VCaP (cell line): ENCODE measurements around the gene CPNE7.

Experiments
- H3K27ac ChIP-seq: fragments of 450-650 bp; 2 replicates; pipeline ENCODE4 v1.5.1; 2017
- TF ChIP-seq, protein P1 (sequence below): fragments of 450-650 bp; conservative IDR thresholded peaks from 2 replicates; pipeline ENCODE4 v1.5.1; 2017; ENCODE audit warnings: mild to moderate bottlenecking, moderate library complexity

CPNE7 gene

DNA sequence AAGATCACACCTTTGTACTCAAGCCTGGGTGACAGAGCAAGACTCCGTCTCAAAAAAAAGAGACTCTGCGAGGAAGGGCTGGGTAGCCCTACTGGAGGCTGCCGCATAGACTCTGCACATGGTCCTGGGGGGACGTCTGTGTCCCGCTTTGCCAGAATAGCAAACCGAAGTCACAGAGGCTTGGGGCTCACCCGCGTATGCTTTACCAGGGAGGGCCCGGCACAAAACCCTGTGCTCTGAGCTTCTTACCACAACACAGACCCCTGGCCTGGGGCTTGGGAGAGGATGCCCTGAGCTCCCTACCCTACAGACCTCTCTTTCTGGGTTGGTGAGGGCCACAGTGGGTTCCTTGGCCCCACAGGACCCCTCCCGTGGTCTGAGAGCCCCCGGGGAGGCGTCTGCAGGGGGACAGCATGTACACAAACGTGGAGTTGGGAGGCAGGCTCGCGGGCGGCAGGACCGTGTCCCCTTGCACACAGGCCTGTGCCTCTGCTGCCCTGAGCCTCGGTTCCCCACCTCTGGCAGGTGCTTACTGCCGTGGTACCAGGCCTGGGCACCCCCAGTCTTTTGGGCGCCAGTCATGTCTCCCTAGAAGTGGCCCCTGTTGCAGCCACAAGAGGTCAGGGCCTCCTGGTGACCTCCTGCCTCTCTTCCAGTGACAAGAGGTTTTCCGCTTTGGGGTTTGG is 13.8 kb downstream of the CPNE7 start:
- H3K27ac ChIP-seq = no peak overlapping the region
- TF ChIP-seq, protein P1, sequence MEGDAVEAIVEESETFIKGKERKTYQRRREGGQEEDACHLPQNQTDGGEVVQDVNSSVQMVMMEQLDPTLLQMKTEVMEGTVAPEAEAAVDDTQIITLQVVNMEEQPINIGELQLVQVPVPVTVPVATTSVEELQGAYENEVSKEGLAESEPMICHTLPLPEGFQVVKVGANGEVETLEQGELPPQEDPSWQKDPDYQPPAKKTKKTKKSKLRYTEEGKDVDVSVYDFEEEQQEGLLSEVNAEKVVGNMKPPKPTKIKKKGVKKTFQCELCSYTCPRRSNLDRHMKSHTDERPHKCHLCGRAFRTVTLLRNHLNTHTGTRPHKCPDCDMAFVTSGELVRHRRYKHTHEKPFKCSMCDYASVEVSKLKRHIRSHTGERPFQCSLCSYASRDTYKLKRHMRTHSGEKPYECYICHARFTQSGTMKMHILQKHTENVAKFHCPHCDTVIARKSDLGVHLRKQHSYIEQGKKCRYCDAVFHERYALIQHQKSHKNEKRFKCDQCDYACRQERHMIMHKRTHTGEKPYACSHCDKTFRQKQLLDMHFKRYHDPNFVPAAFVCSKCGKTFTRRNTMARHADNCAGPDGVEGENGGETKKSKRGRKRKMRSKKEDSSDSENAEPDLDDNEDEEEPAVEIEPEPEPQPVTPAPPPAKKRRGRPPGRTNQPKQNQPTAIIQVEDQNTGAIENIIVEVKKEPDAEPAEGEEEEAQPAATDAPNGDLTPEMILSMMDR = no peak

DNA sequence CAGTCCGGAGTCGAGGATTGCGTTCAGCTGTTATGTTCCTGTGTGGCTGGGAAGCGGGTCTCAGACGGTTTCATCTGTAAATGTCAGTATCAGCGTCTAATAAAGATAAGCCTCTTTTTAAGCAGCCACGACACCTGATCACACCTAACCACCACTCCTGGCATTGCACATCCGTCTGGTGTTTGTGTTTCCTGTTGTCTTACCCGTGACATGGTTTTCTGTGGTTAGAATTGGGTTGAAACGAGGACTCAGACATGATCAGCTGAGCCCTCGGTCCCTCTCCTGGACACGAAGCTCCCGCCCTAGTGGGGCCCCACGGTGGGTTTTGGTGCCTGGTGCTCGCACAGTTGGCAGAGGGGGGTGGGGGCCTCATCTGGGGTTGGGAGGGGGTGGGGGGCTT is 18.3 kb downstream of the CPNE7 start:
- no peak overlapping the region for H3K27ac ChIP-seq
- TF ChIP-seq, protein P1 = no peak

DNA sequence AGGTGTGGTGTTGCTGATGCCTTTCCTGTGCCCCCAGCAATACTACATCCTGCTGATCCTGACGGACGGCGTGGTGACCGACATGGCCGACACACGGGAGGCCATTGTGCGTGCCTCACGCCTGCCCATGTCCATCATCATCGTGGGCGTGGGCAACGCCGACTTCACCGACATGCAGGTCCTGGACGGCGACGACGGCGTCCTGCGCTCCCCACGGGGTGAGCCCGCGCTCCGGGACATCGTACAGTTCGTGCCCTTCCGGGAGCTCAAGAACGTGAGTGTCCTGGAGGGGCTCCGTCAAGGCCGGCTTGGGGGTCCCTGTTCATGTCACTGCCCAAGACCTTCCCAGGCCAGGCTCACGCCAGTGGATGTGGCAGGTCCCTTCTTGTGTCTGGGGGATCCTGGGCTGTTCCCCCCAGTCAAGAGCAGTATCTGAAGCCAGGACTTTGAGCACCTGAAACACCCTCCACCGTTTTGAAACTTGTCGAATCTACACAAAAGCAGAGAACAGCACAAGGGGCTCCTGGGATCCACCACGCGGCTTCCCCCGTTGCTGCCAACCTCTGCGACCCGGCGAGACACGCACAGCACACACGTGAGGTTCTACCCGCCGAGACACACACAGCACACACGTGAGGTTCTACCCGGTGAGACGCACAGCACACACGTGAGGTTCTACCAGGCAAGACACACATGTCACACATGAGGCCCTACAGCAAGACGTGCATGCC is 19.9 kb downstream of the CPNE7 start:
- H3K27ac ChIP-seq = no peak overlapping the region
- TF ChIP-seq, protein P1 = no peak

DNA sequence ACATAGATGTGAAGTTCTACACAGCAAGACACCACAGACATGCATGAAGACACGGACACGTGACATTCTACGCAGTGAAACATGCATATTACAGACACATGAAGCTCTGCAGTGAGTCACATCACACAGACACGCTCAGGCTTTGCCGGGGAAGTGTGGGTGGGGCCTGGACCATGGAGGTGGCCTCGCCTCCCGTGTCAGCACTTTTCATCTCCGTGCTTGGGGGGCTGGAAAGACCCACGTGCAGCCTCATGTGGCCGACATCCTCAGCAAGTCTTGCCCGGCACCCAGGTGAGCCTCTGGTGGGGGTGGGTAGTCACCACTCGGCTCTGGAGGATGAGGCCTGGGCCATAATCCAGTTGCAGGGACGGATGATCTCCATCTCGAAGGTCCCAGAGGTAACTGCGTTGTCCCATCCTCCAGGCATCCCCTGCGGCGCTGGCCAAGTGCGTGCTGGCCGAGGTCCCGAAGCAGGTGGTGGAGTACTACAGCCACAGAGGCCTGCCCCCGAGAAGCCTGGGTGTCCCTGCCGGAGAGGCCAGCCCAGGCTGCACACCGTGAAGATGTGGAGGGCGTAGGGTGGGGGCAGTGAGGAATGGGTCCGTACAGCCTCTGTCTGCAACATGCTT is 20.6 kb downstream of the CPNE7 start:
- TF ChIP-seq, protein P1 = no peak
- H3K27ac ChIP-seq = no peak overlapping the region

DNA sequence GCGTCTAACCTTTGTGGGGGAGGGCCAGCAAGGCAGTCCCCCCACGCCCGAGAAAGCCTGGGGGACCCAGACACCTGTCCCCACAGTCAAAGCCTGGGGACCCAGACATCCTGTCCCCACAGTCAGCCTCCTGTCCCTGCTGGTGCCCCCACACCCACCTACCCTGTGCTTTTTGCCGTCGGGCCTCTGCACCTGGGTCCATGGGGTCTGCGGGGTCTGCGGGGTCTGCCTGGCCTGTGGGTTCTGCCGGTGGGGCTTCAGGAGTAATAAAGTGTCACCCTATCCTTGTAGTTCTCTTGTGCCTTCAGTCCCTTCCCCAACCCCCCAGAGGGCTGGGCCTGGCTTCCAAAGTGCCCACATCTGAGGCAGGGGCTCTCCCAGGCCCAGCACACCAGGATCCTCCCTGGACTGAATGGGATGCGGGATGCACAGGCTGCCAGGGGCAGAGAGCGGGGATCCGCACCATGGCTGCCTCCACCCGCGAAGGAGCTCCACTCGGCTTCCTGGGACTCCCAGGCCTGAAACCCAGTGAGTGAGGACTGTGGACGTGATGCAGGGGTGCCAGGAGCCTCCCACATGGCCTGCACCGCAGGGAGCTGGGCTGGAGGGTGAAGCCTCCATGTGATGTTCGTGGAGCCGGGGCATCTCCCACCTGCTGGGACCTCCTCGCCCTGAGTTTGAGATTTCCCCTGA is 21.5 kb downstream of the CPNE7 start:
- TF ChIP-seq, protein P1 = no peak
- H3K27ac ChIP-seq = no peak overlapping the region

DNA sequence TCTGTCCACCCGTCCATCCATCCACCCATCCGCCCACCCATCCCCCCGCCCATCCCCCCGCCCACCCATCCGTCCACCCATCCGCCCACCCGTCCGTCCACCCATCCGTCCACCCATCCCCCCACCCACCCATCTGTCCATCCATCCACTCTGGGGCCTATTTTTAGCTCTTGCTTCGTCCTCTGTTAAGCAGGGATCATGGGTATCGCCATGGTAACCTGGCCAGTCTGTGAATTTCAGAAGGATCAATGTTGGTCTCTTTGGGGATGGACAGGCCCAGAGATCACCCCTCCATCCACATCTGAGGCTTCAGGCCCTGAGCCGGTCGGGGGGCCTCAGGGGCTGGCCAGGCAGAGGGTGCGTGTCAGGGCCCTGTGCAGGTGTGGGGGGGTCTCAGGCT is 22.6 kb downstream of the CPNE7 start:
- H3K27ac ChIP-seq = no peak overlapping the region
- TF ChIP-seq, protein P1 = no peak

DNA sequence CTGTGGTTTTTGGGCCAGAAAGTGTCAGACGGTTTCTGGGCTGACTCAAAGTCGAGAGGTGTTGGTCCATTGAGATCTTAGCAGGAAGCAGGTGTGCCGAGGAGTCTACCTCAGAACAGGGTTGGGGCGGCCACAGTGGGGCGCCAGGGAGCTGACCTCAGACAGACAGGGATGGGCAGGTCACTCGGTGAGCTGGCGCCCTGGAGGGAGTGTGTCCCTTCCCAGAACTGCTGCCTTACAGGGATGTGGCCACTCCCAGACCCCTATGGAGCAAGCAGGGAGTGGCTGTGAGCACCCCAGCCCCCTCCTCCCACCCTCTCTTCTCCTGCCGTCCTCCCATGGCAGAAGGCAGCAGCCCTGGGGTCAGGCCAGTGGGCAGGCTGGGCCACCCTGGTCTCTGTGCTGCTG is 23.9 kb downstream of the CPNE7 start:
- no peak overlapping the region for H3K27ac ChIP-seq
- TF ChIP-seq, protein P1 = no peak
